Measurements from ENCODE around the gene FKBP1B.

- TF ChIP-seq CTCF (conservative IDR thresholded peaks at IDR 0.05; ENCODE audit: low read depth, low read length) = no peak
- TF ChIP-seq EZH2 (IDR thresholded peaks at IDR 0.05; ENCODE audit: borderline replicate concordance, low read depth, low read length, poor library complexity, severe bottlenecking) = no peak
These were observed 26.5 kb upstream of the FKBP1B start for GRCh38 chr2:24022975-24023575.

All from A673 (cell line).